Coronary artery (tissue), 2 donors: ENCODE results near the gene KLC1.

ENCODE experiments used
- DNase-seq: peaks from one replicate; pipeline ENCODE4 v3.0.0-alpha.2; 2017; ENCODE audit warnings: low spot score
- H3K27ac ChIP-seq, 2 donors: fragments of 200-600 bp; sonication (generic); one replicate each; pipeline ENCODE4 v1.5.1; 2016 to 2019
- H3K4me3 ChIP-seq: fragments of 200-600 bp; sonication (generic); 2 replicates; pipeline ENCODE4 v1.5.1; 2016; ENCODE audit warnings: mild to moderate bottlenecking, moderate library complexity
- CTCF ChIP-seq: fragments of 200-600 bp; sonication (generic); IDR thresholded peaks from one replicate; pipeline ENCODE4 v1.5.1; 2019; ENCODE audit warnings: antibody characterized with exemption

Gene KLC1

GRCh38 chr14:103699261-103699661 lies 70.2 kb downstream of the KLC1 start:
- no peak for DNase-seq
- H3K27ac ChIP-seq, result peak overlapping the region in 1 of 2 donors; percentile 81

GRCh38 chr14:103699901-103700752 lies 71.1 kb downstream of the KLC1 start:
- TF ChIP-seq CTCF, result no peak
- no peak for DNase-seq
- Histone ChIP-seq H3K4me3 (no peak overlapping the region), H3K27ac (peak overlapping the region in 1 of 2 donors; percentile 56)

More at GRCh38 chr14:103699261-103699661, 70.2 kb downstream of the KLC1 start:
- no peak overlapping the region for H3K4me3 ChIP-seq
- TF ChIP-seq CTCF, result no peak

GRCh38 chr14:103700753-103701490 lies 71.9 kb downstream of the KLC1 start:
- no peak for TF ChIP-seq CTCF
- DNase-seq, result no peak
- H3K4me3 ChIP-seq, result no peak overlapping the region
- peak overlapping the region in 1 of 2 donors; percentile 56 for H3K27ac ChIP-seq

- no peak overlapping the region for H3K4me3 ChIP-seq
- no peak overlapping the region for H3K27ac ChIP-seq
- TF ChIP-seq CTCF, result no peak
- DNase-seq, result no peak
Measured at GRCh38 chr14:103702095-103702494, 73.1 kb downstream of the KLC1 start.

GRCh38 chr14:103702497-103703432 lies 73.8 kb downstream of the KLC1 start:
- TF ChIP-seq CTCF, result no peak
- DNase-seq, result no peak
- Histone ChIP-seq H3K27ac (no peak overlapping the region), H3K4me3 (no peak overlapping the region)

GRCh38 chr14:103703433-103704385 lies 74.7 kb downstream of the KLC1 start:
- DNase-seq, result no peak
- H3K4me3 ChIP-seq, result no peak overlapping the region
- no peak for TF ChIP-seq CTCF
- H3K27ac ChIP-seq, result no peak overlapping the region
